Astrocyte (in vitro differentiated cells and primary cell): Measurements from ENCODE around the gene PRKCA. TPM values are rescaled to one million over a fixed set of nuclear protein-coding genes. Genes with fewer than 3 reads are reported as not detected.

ENCODE experiments used
- DNase-seq: peaks from one replicate; pipeline ENCODE4 v3.0.0-alpha.2; 2010; ENCODE audit warnings: low read depth
- FAIRE-seq: peaks from 2 replicates; lab custom pipeline; 2011; peaks lifted over from hg19 to GRCh38; lab: Jason Lieb, UNC
- H2AFZ ChIP-seq: 2 replicates; pipeline ENCODE4 v1.6.0; 2012; ENCODE audit warnings: low read depth, low read length, inconsistent platforms
- H3K27ac ChIP-seq: 2 replicates; pipeline ENCODE4 v1.5.1; 2011; ENCODE audit warnings: low read depth, low read length, inconsistent platforms
- H3K27me3 ChIP-seq: 2 replicates; pipeline ENCODE4 v1.6.0; 2011; ENCODE audit warnings: low read length, inconsistent platforms; ENCODE audit not compliant: insufficient read depth
- H3K36me3 ChIP-seq: 2 replicates; pipeline ENCODE4 v1.5.1; 2011; ENCODE audit warnings: low read length, inconsistent platforms; ENCODE audit not compliant: insufficient read depth
- H3K4me1 ChIP-seq: 2 replicates; pipeline ENCODE4 v1.5.1; 2011; ENCODE audit warnings: low read length, inconsistent platforms; ENCODE audit not compliant: insufficient read depth
- H3K4me2 ChIP-seq: 2 replicates; pipeline ENCODE4 v1.6.0; 2012; ENCODE audit warnings: low read length, inconsistent platforms
- H3K4me3 ChIP-seq: 2 replicates; pipeline ENCODE4 v1.5.1; 2011; ENCODE audit warnings: low read depth, mild to moderate bottlenecking, low read length, inconsistent platforms; ENCODE audit not compliant: insufficient read depth
- H3K79me2 ChIP-seq: 2 replicates; pipeline ENCODE4 v1.6.0; 2012; ENCODE audit warnings: mild to moderate bottlenecking, low read length, inconsistent platforms; ENCODE audit not compliant: insufficient read depth
- H3K9ac ChIP-seq: 2 replicates; pipeline ENCODE4 v1.6.0; 2012; ENCODE audit warnings: mild to moderate bottlenecking, low read length, inconsistent platforms
- H3K9me3 ChIP-seq: 2 replicates; pipeline ENCODE4 v1.5.1; 2012; ENCODE audit warnings: low read depth, mild to moderate bottlenecking, low read length, inconsistent platforms; ENCODE audit not compliant: insufficient read depth
- H4K20me1 ChIP-seq: 2 replicates; pipeline ENCODE4 v1.6.0; 2012; ENCODE audit warnings: low read length, inconsistent platforms; ENCODE audit not compliant: insufficient read depth
- H3K27ac Mint-ChIP-seq: one replicate; pipeline ENCODE4 v1.8.0; 2021; ENCODE audit warnings: mild to moderate bottlenecking, mixed read lengths; ENCODE audit not compliant: unreplicated experiment
- H3K27me3 Mint-ChIP-seq: one replicate; pipeline ENCODE4 v1.8.0; 2021; ENCODE audit warnings: low read depth, mixed read lengths; ENCODE audit not compliant: unreplicated experiment
- H3K36me3 Mint-ChIP-seq: one replicate; pipeline ENCODE4 v1.8.0; 2021; ENCODE audit warnings: low read depth, mixed read lengths; ENCODE audit not compliant: unreplicated experiment
- H3K4me1 Mint-ChIP-seq: one replicate; pipeline ENCODE4 v1.8.0; 2021; ENCODE audit warnings: low read depth, mixed read lengths; ENCODE audit not compliant: unreplicated experiment
- H3K4me3 Mint-ChIP-seq: one replicate; pipeline ENCODE4 v1.8.0; 2021; ENCODE audit warnings: mild to moderate bottlenecking, moderate library complexity, mixed read lengths; ENCODE audit not compliant: unreplicated experiment
- H3K9me3 Mint-ChIP-seq: one replicate; pipeline ENCODE4 v1.8.0; 2021; ENCODE audit warnings: mild to moderate bottlenecking, mixed read lengths; ENCODE audit not compliant: unreplicated experiment
- EZH2 ChIP-seq: IDR thresholded peaks from 2 replicates; pipeline ENCODE4 v1.6.1; 2012; ENCODE audit warnings: mild to moderate bottlenecking, low read length, inconsistent platforms; ENCODE audit not compliant: insufficient read depth
- total RNA-seq: library from RNA; stranded (reverse); gene quantifications from 2 replicates; pipeline ENCODE4 v1.2.1, GENCODE V29; 2021
- TF ChIP-seq, protein P1 (sequence below): IDR thresholded peaks from 2 replicates; pipeline ENCODE4 v1.5.1; 2011; ENCODE audit warnings: low read depth, mild to moderate bottlenecking, inconsistent platforms, low read length, moderate library complexity; ENCODE audit not compliant: insufficient read depth

The PRKCA gene
- total RNA-seq, 1 donor from 2014 or later, result 49.9 TPM

DNA sequence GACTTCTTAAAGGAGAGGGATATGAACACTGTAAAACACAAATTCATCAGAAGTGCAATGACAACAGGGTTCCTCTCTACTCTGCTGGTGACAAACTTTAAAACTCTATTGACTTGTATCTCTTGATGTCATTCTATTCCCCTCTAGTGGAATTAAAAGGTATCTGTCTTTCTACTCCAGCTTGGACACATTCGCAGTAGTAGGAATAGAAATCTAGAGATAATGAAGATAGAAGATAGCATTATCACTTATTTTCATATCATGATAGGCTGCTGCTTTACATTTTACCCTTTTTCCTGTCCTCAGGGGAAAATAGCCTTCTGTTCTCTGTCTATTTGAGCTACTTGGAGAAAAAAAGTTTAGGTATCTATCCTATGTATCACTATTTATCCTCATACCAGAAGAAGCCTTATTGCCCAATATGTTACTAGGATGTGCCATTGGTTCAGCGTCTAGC lies 322.9 kb downstream of the PRKCA start:
- H3K27ac Mint-ChIP-seq, result no peak overlapping the region
- FAIRE-seq, result no peak

DNA sequence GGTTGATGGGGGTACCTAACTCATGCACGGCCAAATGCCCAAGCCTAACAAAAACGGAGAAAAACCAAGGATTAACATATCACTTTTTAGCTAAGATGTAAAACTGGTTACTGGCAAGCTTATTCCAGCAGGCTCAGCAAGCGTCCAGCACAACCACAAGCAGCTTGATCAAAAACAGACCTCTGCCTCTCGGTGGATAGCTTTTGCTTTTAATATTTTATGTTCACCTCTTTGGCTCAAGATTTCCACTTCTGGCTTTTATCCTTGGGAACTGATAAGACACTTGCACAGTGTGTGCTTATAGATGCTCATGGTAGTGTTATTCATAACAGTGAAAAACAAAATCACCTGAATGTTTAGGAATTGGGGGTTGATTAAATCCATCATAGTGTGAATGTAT lies 325.6 kb downstream of the PRKCA start:
- H3K4me1 ChIP-seq, result peaks cover 2% of the 10 kb centered on the region
- Mint-ChIP-seq H3K9me3 (no peaks in the 10 kb centered on the region), H3K27ac (no peak overlapping the region), H3K4me1 (no peaks in the 10 kb centered on the region), H3K36me3 (peaks cover 5% of the 10 kb centered on the region), H3K4me3 (no peak overlapping the region), H3K27me3 (no peaks in the 10 kb centered on the region)
- H3K27ac ChIP-seq, result no peak overlapping the region
- H3K4me3 ChIP-seq, result no peak overlapping the region
- no peaks in the 10 kb centered on the region for H3K36me3 ChIP-seq
- H3K9ac ChIP-seq, result no peak overlapping the region
- no peaks in the 10 kb centered on the region for H3K79me2 ChIP-seq
- FAIRE-seq, result no peak
- H4K20me1 ChIP-seq, result peaks cover 12% of the 10 kb centered on the region
- no peak overlapping the region for H3K4me2 ChIP-seq
- no peak for TF ChIP-seq EZH2
- DNase-seq, result no peak
- no peaks in the 10 kb centered on the region for H3K27me3 ChIP-seq
- H2AFZ ChIP-seq, result no peak overlapping the region
- no peaks in the 10 kb centered on the region for H3K9me3 ChIP-seq

More for the DNA sequence above, 322.9 kb downstream of the PRKCA start:
- H3K9me3 Mint-ChIP-seq, result no peaks in the 10 kb centered on the region
- DNase-seq, result peak; percentile 20
- Histone ChIP-seq H3K9ac (no peak overlapping the region), H3K27ac (no peak overlapping the region), H2AFZ (no peak overlapping the region), H3K4me3 (no peak overlapping the region), H3K79me2 (no peaks in the 10 kb centered on the region), H4K20me1 (peaks cover 9% of the 10 kb centered on the region), H3K27me3 (no peaks in the 10 kb centered on the region), H3K36me3 (no peaks in the 10 kb centered on the region), H3K4me2 (no peak overlapping the region), H3K4me1 (no peaks in the 10 kb centered on the region), H3K9me3 (no peaks in the 10 kb centered on the region)
- H3K36me3 Mint-ChIP-seq, result peaks cover 5% of the 10 kb centered on the region
- H3K27me3 Mint-ChIP-seq, result no peaks in the 10 kb centered on the region
- H3K4me1 Mint-ChIP-seq, result peaks cover 12% of the 10 kb centered on the region
- TF ChIP-seq, protein P1, sequence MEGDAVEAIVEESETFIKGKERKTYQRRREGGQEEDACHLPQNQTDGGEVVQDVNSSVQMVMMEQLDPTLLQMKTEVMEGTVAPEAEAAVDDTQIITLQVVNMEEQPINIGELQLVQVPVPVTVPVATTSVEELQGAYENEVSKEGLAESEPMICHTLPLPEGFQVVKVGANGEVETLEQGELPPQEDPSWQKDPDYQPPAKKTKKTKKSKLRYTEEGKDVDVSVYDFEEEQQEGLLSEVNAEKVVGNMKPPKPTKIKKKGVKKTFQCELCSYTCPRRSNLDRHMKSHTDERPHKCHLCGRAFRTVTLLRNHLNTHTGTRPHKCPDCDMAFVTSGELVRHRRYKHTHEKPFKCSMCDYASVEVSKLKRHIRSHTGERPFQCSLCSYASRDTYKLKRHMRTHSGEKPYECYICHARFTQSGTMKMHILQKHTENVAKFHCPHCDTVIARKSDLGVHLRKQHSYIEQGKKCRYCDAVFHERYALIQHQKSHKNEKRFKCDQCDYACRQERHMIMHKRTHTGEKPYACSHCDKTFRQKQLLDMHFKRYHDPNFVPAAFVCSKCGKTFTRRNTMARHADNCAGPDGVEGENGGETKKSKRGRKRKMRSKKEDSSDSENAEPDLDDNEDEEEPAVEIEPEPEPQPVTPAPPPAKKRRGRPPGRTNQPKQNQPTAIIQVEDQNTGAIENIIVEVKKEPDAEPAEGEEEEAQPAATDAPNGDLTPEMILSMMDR, result peak; percentile 57
- no peak for TF ChIP-seq EZH2
- H3K4me3 Mint-ChIP-seq, result no peak overlapping the region

DNA sequence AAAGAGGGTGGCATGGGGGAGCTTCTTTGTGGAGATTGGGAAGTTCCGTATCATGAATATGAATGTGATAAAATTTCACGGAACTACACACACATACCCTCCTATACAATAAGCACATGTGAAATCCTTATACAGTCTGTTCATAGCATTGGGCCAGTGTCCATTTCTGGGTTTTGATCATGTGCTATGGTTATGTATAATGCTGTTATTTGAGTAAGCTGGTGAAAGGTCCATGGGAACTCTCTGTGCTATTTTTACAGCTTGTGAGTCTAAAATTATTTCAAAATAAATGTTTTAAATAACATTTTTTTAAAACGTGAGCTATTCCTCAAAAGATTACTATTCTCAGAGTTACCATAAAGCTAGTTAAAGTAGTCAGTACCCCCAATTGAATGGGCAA lies 327.3 kb downstream of the PRKCA start:
- no peak overlapping the region for H3K27ac Mint-ChIP-seq
- H3K9me3 Mint-ChIP-seq, result no peaks in the 10 kb centered on the region

More for the DNA sequence above, 327.3 kb downstream of the PRKCA start:
- no peak overlapping the region for H2AFZ ChIP-seq
- H3K4me3 ChIP-seq, result no peak overlapping the region
- H3K4me3 Mint-ChIP-seq, result no peak overlapping the region
- no peak overlapping the region for H3K4me2 ChIP-seq
- no peaks in the 10 kb centered on the region for H3K79me2 ChIP-seq
- H3K9me3 ChIP-seq, result no peaks in the 10 kb centered on the region
- peaks cover 26% of the 10 kb centered on the region for H4K20me1 ChIP-seq
- FAIRE-seq (no peak), DNase-seq (no peak)
- no peak overlapping the region for H3K27ac ChIP-seq
- H3K4me1 Mint-ChIP-seq, result no peaks in the 10 kb centered on the region
- no peaks in the 10 kb centered on the region for H3K36me3 Mint-ChIP-seq
- no peak overlapping the region for H3K9ac ChIP-seq
- peaks cover 11% of the 10 kb centered on the region for H3K4me1 ChIP-seq
- no peak for TF ChIP-seq EZH2
- TF ChIP-seq, protein P1, result no peak
- no peaks in the 10 kb centered on the region for H3K36me3 ChIP-seq
- H3K27me3 Mint-ChIP-seq, result no peaks in the 10 kb centered on the region
- H3K27me3 ChIP-seq, result no peaks in the 10 kb centered on the region
